ENCODE data around the gene CLCNKB. TPM values are rescaled to one million over a fixed set of nuclear protein-coding genes. Genes with fewer than 3 reads are reported as not detected.

Gene CLCNKB
- total and polyA plus RNA-seq, 3 donors from 2014 or later: 2.3 to 4.2 (median 3.7) TPM

DNA sequence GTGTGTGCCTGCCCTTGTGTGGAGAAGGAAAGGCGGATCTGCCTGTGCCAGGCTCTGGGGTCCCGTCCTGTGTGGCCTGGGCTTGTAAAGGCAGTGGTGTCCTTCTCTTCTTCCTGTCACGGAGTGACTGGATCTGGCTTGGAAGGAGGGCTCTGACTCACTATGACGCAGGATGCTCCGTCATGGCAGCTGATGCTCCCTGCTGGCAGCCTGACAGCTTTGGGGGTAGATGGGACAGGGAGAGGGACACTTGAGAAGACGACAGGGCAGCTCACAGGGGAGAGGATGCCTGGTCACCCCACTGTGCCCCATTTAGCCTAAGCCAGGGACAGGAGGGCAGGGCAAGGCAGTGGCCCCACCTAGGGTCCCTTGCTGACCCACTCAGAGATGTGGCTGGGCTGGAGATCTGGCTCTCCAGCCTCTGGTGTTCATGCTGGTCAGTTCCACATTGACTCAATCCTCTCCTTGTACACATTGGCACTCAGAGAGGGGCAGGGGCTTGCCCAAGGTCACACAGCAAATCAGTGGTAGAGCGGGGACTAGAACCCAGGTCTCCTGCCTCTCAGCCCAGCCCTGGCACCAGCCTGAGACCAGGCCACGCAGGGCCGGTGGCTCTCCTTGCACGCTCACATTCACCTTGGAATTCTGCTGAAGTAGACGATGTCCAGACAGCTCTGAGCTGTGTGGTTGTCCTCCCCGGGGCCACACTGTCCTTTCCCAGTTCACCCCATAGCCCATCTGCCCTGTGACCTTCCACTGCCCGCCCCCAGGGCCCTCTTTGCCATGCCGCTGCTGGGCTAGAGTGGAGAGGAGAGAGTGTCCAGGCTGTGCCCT lies 32.7 kb downstream of the CLCNKB start:
- H3K4me3 ChIP-seq: no peak overlapping the region
- whole genome bisulfite sequencing, 2 donors: 84 to 87% methylated on average over 9 to 14 of the region's 14 CpGs
- H3K9me3 ChIP-seq: no peaks in the 10 kb centered on the region
- peaks cover 16% of the 10 kb centered on the region for H3K4me1 ChIP-seq
- intact Hi-C loops (cut with DNase I; ENCODE audit: low total_unique reads): no loop called here
- no peaks in the 10 kb centered on the region for H3K36me3 ChIP-seq (ENCODE audit: low read depth, missing control alignments)
- H3K27ac ChIP-seq: no peak overlapping the region
- no peak for DNase-seq
- no peaks in the 10 kb centered on the region for H3K27me3 ChIP-seq
- TF ChIP-seq, protein P1, sequence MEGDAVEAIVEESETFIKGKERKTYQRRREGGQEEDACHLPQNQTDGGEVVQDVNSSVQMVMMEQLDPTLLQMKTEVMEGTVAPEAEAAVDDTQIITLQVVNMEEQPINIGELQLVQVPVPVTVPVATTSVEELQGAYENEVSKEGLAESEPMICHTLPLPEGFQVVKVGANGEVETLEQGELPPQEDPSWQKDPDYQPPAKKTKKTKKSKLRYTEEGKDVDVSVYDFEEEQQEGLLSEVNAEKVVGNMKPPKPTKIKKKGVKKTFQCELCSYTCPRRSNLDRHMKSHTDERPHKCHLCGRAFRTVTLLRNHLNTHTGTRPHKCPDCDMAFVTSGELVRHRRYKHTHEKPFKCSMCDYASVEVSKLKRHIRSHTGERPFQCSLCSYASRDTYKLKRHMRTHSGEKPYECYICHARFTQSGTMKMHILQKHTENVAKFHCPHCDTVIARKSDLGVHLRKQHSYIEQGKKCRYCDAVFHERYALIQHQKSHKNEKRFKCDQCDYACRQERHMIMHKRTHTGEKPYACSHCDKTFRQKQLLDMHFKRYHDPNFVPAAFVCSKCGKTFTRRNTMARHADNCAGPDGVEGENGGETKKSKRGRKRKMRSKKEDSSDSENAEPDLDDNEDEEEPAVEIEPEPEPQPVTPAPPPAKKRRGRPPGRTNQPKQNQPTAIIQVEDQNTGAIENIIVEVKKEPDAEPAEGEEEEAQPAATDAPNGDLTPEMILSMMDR (IDR thresholded peaks at IDR 0.05): no peak
- no peak for TF ChIP-seq POLR2A (IDR thresholded peaks at IDR 0.05)

DNA sequence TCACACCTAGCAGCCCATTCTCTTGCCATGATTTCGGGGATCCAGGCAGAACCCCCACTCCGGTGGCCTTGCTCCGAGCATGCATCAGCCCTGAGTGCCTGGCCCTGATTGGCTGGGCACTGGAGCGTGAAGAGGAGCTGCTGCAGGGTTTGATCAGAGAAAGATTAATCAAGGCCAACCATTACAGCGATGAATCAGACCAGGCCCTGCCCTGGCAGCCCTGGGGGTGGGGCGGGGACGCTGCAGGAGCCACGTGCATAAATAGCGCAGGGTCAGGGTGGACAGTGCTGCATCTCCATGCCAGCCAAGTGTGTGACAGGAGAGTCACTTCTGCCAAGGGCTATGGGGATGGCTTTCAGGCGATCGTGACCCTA lies 33.3 kb downstream of the CLCNKB start:
- no peaks in the 10 kb centered on the region for H3K36me3 ChIP-seq (ENCODE audit: low read depth, missing control alignments)
- peak; percentile 38 for DNase-seq
- no peak overlapping the region for H3K4me3 ChIP-seq
- no peak overlapping the region for H3K27ac ChIP-seq
- no peak for TF ChIP-seq POLR2A (IDR thresholded peaks at IDR 0.05)
- TF ChIP-seq, protein P1 (IDR thresholded peaks at IDR 0.05): no peak
- peaks cover 16% of the 10 kb centered on the region for H3K4me1 ChIP-seq
- no peaks in the 10 kb centered on the region for H3K27me3 ChIP-seq
- 84 to 85% methylated on average over 11 of the region's 11 CpGs for WGBS, 2 donors
- intact Hi-C loops (cut with DNase I; ENCODE audit: low total_unique reads): no loop called here
- H3K9me3 ChIP-seq: no peaks in the 10 kb centered on the region

DNA sequence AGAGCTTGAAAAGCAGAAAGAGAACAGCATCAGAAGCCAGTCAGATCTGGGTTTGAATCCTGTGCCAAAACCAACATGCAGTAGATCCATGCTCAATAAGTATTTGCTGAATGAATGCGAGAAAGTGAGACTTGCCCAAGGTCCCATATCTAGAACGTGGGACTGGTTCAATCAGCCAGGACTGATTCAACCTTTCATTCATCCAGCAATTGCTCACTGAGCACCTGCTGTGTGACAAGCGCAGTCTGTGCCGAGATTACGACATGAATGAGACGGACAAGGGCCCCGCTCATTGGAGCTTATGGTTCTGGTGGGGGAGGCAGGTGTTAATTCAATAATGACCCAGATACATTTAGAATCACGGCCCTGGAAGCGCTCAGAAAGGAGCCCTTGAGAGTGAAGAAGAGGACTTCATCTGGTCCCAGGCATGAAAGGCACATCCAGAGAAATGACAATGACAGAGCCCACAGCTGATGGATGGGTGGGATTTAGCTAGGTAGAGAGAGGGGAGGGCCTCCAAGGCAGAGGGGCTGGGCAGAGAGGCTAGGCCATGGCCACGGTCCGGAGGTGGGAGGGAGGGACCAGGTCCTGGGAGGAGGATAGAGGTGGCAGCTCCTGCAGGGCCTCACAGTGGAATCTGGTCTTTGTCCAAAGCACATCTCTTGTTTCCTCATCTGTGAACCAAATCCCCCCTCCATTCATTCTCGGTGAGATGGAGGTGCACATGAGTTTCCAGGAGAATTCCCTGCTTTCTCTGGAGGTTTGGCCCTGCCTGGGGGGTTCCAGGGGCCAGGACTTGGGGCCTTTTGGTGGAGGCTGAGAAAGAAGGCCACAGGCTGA lies 34.0 kb downstream of the CLCNKB start:
- no peak for TF ChIP-seq POLR2A (IDR thresholded peaks at IDR 0.05)
- TF ChIP-seq, protein P1 (IDR thresholded peaks at IDR 0.05): no peak
- no peaks in the 10 kb centered on the region for H3K36me3 ChIP-seq (ENCODE audit: low read depth, missing control alignments)
- WGBS, 2 donors: 78 to 83% methylated on average over 11 to 12 of the region's 12 CpGs
- no peak overlapping the region for H3K4me3 ChIP-seq
- no peaks in the 10 kb centered on the region for H3K9me3 ChIP-seq
- intact Hi-C loops (cut with DNase I; ENCODE audit: low total_unique reads): loop anchor here (2.0 kb wide), 1 partner anchor 111 kb away; no protein-coding TSS in a partner anchor
- peaks cover 16% of the 10 kb centered on the region for H3K4me1 ChIP-seq
- no peak overlapping the region for H3K27ac ChIP-seq
- no peaks in the 10 kb centered on the region for H3K27me3 ChIP-seq
- no peak for DNase-seq

DNA sequence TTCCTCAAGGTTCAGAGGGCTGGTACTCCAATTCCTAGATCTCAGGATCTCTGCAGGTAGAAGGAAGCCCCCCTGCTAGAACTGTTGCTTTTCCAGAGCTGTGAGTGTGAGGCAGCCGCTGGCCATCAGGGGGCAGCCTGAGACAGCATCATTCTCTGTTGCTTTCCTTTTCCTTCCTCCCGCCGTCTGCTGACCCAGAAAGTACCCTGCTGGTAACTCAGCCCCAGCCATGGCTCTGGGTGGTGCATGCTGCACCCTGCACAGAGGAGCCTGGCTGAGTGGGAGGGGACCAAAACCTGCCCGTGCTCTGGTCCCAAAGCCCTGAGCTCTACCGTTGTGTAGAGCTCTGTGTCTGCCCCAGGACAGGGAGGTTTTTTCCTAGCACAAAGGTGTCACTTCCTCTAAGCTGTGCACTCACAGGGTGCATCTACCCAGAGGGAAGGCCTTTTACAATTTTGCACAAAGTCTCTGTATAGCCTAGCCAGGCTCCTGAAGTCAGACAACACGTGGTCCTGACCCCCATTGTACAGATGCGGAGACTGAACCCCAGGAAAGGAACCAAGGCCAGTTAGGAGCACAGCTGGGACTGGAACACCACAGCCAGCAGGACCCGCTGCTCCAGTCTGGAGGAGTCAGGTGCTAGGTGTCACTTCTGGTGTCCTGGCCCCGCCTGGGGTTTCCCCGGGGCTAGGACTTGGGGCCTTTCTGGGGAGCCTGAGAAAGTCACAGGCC lies 35.5 kb downstream of the CLCNKB start:
- peak; percentile 89 for DNase-seq
- no peak overlapping the region for H3K4me3 ChIP-seq
- no peak for TF ChIP-seq POLR2A (IDR thresholded peaks at IDR 0.05)
- TF ChIP-seq, protein P1 (IDR thresholded peaks at IDR 0.05): peak; percentile 84 to 92 (median 88)
- 36 to 40% methylated on average over 7 to 10 of the region's 10 CpGs for WGBS, 2 donors
- intact Hi-C loops (cut with DNase I; ENCODE audit: low total_unique reads): loop anchor here (2.0 kb wide), 1 partner anchor 110 kb away; no protein-coding TSS in a partner anchor
- no peaks in the 10 kb centered on the region for H3K27me3 ChIP-seq
- H3K27ac ChIP-seq: peak overlapping the region in 1 of 2 donors; percentile 59
- no peaks in the 10 kb centered on the region for H3K36me3 ChIP-seq (ENCODE audit: low read depth, missing control alignments)
- no peaks in the 10 kb centered on the region for H3K9me3 ChIP-seq
- peaks cover 13% of the 10 kb centered on the region for H3K4me1 ChIP-seq

Data from testis (tissue), 3 donors.